ENCODE results near the gene AP1AR. TPM values are rescaled to one million over a fixed set of nuclear protein-coding genes. Genes with fewer than 3 reads are reported as not detected.
"Not testable (repeated sequence)": the region's sequence is repeated elsewhere in the genome, so short reads cannot be mapped to it uniquely, and the experiment has no call there.

Gene AP1AR
- total RNA-seq, 4 donors from 2014 or later: 16.8 to 20.1 (median 19.6) TPM

GRCh38 chr4:112277705-112278448 is 46.3 kb downstream of the AP1AR start:
- TF ChIP-seq POLR2A (IDR thresholded peaks at IDR 0.05) (no peak), EP300 (IDR thresholded peaks at IDR 0.05) (no peak)
- TF ChIP-seq, protein P1, sequence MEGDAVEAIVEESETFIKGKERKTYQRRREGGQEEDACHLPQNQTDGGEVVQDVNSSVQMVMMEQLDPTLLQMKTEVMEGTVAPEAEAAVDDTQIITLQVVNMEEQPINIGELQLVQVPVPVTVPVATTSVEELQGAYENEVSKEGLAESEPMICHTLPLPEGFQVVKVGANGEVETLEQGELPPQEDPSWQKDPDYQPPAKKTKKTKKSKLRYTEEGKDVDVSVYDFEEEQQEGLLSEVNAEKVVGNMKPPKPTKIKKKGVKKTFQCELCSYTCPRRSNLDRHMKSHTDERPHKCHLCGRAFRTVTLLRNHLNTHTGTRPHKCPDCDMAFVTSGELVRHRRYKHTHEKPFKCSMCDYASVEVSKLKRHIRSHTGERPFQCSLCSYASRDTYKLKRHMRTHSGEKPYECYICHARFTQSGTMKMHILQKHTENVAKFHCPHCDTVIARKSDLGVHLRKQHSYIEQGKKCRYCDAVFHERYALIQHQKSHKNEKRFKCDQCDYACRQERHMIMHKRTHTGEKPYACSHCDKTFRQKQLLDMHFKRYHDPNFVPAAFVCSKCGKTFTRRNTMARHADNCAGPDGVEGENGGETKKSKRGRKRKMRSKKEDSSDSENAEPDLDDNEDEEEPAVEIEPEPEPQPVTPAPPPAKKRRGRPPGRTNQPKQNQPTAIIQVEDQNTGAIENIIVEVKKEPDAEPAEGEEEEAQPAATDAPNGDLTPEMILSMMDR (IDR thresholded peaks at IDR 0.05): no peak
- no peaks in the 10 kb centered on the region for H3K9me3 ChIP-seq
- no peak overlapping the region for H3K4me3 ChIP-seq
- DNase-seq (ENCODE audit: low spot score in 2 of 2): no peak
- H3K36me3 ChIP-seq: peaks cover 0 to 8% (median 0%) of the 10 kb centered on the region in 3 donors
- H3K27ac ChIP-seq: no peak overlapping the region
- peaks cover 0 to 5% (median under 1%) of the 10 kb centered on the region in 4 donors for H3K4me1 ChIP-seq
- WGBS, 2 donors: 91 to 94% methylated on average over 10 of the region's 10 CpGs
- H3K27me3 ChIP-seq: no peaks in the 10 kb centered on the region

- no peaks in the 10 kb centered on the region for H3K27me3 ChIP-seq
- no peak overlapping the region for H3K4me3 ChIP-seq
- H3K36me3 ChIP-seq: peaks cover 0 to 8% (median 0%) of the 10 kb centered on the region in 3 donors
- TF ChIP-seq, protein P1 (IDR thresholded peaks at IDR 0.05): no peak
- TF ChIP-seq POLR2A (IDR thresholded peaks at IDR 0.05): no peak
- TF ChIP-seq EP300 (IDR thresholded peaks at IDR 0.05): no peak
- no peaks in the 10 kb centered on the region for H3K9me3 ChIP-seq
- no peak for DNase-seq (ENCODE audit: low spot score in 2 of 2)
- WGBS, 2 donors: 61 to 68% methylated on average over 10 of the region's 10 CpGs
- no peak overlapping the region for H3K27ac ChIP-seq
- H3K4me1 ChIP-seq: peaks cover 0 to 15% (median 7%) of the 10 kb centered on the region in 4 donors
Observed at GRCh38 chr4:112279025-112279881, 47.7 kb downstream of the AP1AR start.

DNA sequence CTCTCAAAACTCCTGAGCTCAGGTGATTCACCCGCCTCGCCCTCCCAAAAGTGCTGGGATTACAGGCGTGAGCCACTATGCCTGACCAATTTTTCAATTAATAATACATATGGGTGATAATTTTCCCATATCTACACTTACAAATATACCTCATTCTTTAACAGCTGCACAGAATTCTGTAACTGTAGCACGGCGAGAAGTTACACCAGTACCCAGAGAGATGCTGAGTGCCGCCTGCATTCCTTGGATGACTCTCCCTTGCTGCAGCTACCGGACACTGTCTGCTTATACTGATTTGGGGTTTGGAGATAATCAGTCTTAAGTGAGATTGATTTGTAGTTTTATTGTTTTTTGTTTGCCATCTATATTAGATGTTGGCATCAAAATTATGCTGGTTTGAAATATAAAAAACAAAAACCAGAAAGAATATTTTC is 48.3 kb downstream of the AP1AR start:
- H3K4me3 ChIP-seq: no peak overlapping the region
- 89 to 92% methylated on average over 7 of the region's 7 CpGs for WGBS, 2 donors
- TF ChIP-seq EP300 (IDR thresholded peaks at IDR 0.05) (no peak), POLR2A (IDR thresholded peaks at IDR 0.05) (no peak)
- TF ChIP-seq, protein P1 (IDR thresholded peaks at IDR 0.05): no peak
- H3K9me3 ChIP-seq: no peaks in the 10 kb centered on the region
- H3K27me3 ChIP-seq: no peaks in the 10 kb centered on the region
- H3K4me1 ChIP-seq: peaks cover 0 to 17% (median 7%) of the 10 kb centered on the region in 4 donors
- peaks cover 0 to 8% (median 0%) of the 10 kb centered on the region in 3 donors for H3K36me3 ChIP-seq
- DNase-seq (ENCODE audit: low spot score in 2 of 2): no peak
- H3K27ac ChIP-seq: no peak overlapping the region

- no peak for DNase-seq (ENCODE audit: low spot score in 2 of 2)
- Histone ChIP-seq H3K27ac (no peak overlapping the region), H3K4me3 (no peak overlapping the region), H3K9me3 (no peaks in the 10 kb centered on the region), H3K4me1 (peaks cover 0 to 17% (median 7%) of the 10 kb centered on the region in 4 donors), H3K36me3 (peaks cover 0 to 8% (median 0%) of the 10 kb centered on the region in 3 donors), H3K27me3 (no peaks in the 10 kb centered on the region)
- WGBS, 2 donors: 87 to 93% methylated on average over 5 of the region's 5 CpGs
- TF ChIP-seq EP300 (IDR thresholded peaks at IDR 0.05): no peak
- TF ChIP-seq, protein P1 (IDR thresholded peaks at IDR 0.05): no peak
- no peak for TF ChIP-seq POLR2A (IDR thresholded peaks at IDR 0.05)
Observed at GRCh38 chr4:112280386-112281056, 48.9 kb downstream of the AP1AR start.

DNA sequence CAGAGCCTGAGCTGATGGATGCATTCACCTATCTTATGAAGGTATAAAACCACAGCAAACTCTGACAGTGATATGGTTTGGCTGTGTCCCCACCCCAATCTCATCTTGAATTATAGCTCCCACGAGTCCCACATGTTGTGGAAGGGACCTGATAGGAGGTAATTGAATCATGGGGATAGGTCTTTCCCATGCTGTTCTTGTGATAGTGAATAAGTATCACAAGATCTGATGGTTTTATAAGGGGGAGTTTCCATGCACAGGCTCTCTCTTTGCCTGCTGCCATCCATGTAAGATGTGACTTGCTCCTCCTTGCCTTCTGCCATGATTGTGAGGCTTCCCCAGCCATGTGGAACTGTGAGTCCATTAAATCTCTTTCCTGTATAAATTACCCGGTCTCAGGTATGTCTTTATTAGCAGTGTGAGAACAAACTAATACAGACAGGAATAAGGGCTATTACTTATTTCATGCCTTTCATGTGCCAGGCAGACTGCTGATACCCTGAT is 50.4 kb downstream of the AP1AR start:
- H3K27me3 ChIP-seq; H3K36me3 ChIP-seq; DNase-seq (ENCODE audit: low spot score in 2 of 2); H3K9me3 ChIP-seq; H3K4me3 ChIP-seq; H3K27ac ChIP-seq: not testable (repeated sequence)
- WGBS, 2 donors: 93 to 100% methylated on average over 2 of the region's 2 CpGs
- H3K4me1 ChIP-seq: peaks cover 0 to 25% (median 7%) of the 10 kb centered on the region in 4 donors

Measured in tibial nerve (tissue), 4 donors.